ENCODE results near the gene CHD9NB. TPM values are rescaled to one million over a fixed set of nuclear protein-coding genes. Genes with fewer than 3 reads are reported as not detected.

CHD9NB gene
- total RNA-seq, 1 donor from 2014 or later, result 2.0 TPM

DNA sequence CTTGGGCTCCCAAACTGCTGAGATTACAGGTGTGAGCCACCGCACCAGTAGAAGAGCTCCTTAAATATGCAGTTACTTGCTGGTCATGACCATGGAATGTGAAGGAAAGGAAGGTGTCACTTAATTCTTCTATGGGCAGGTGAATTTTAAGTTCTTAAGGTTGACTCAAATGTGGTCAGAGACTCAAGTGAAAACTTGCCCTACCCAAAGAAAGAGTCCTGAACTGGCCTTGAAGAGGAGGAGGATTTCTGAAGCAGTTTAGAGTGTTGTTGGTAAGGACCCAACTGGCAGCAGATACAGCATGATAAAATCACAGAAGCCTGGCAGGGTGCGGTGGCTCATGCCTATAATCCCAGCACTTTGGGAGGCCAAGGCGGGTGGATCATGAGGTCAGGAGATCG is 31.4 kb upstream of the CHD9NB start:
- TF ChIP-seq, protein P1, sequence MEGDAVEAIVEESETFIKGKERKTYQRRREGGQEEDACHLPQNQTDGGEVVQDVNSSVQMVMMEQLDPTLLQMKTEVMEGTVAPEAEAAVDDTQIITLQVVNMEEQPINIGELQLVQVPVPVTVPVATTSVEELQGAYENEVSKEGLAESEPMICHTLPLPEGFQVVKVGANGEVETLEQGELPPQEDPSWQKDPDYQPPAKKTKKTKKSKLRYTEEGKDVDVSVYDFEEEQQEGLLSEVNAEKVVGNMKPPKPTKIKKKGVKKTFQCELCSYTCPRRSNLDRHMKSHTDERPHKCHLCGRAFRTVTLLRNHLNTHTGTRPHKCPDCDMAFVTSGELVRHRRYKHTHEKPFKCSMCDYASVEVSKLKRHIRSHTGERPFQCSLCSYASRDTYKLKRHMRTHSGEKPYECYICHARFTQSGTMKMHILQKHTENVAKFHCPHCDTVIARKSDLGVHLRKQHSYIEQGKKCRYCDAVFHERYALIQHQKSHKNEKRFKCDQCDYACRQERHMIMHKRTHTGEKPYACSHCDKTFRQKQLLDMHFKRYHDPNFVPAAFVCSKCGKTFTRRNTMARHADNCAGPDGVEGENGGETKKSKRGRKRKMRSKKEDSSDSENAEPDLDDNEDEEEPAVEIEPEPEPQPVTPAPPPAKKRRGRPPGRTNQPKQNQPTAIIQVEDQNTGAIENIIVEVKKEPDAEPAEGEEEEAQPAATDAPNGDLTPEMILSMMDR (IDR thresholded peaks at IDR 0.05; ENCODE audit: unreplicated experiment), result no peak
- Mint-ChIP-seq H3K9me3 (ENCODE audit: unreplicated experiment) (no peaks in the 10 kb centered on the region), H3K27ac (ENCODE audit: unreplicated experiment) (no peak overlapping the region), H3K4me1 (ENCODE audit: unreplicated experiment) (peaks cover 24% of the 10 kb centered on the region), H3K27me3 (ENCODE audit: unreplicated experiment) (peaks cover 4% of the 10 kb centered on the region), H3K36me3 (ENCODE audit: low read depth, unreplicated experiment) (peaks cover 7% of the 10 kb centered on the region), H3K4me3 (ENCODE audit: unreplicated experiment) (no peak overlapping the region)
- no peak for DNase-seq (ENCODE audit: low spot score)

DNA sequence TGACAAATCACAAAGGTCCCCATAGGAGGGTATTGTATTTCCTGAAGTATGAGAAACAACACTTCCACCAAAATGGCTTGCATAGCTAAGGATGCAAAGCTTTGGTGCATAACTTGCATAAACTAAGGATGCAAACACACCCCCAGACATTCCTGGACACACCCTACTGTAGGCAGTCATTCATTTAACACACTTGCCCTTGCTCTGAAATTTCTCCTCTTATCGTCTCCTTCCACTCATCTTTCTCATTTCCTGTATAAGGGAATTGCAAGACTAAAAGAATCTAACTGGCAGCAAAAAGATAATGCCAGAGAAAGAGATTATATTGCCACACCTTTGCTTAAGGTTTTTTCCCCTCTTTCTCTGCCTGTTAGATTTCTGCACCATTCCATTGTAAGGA is 30.4 kb upstream of the CHD9NB start:
- peaks cover 10% of the 10 kb centered on the region for H3K36me3 Mint-ChIP-seq (ENCODE audit: low read depth, unreplicated experiment)
- TF ChIP-seq, protein P1 (IDR thresholded peaks at IDR 0.05; ENCODE audit: unreplicated experiment), result no peak
- no peak overlapping the region for H3K27ac Mint-ChIP-seq (ENCODE audit: unreplicated experiment)
- no peak for DNase-seq (ENCODE audit: low spot score)
- no peaks in the 10 kb centered on the region for H3K9me3 Mint-ChIP-seq (ENCODE audit: unreplicated experiment)
- H3K27me3 Mint-ChIP-seq (ENCODE audit: unreplicated experiment), result peaks cover 4% of the 10 kb centered on the region
- peaks cover 24% of the 10 kb centered on the region for H3K4me1 Mint-ChIP-seq (ENCODE audit: unreplicated experiment)
- H3K4me3 Mint-ChIP-seq (ENCODE audit: unreplicated experiment), result no peak overlapping the region

DNA sequence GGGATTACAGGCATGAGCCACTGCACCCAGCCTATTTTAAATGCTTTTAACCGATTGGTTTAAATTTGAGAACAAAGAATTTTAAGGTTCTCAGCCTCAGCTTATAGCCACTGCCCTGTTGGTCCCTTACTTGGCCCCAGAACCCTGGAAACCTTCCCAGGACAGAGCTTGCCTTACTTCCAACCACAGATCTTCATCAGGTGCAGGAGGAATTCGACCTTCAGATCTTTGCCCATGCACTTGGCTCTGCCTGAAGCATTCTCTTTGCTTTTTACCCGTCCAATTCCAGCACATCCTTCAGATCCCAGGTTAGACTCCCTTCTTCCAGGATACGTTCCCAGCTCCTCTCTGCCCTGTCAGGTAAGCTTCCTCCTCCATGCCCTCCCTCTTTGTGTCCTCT is 29.8 kb upstream of the CHD9NB start:
- H3K27me3 Mint-ChIP-seq (ENCODE audit: unreplicated experiment), result peaks cover 4% of the 10 kb centered on the region
- TF ChIP-seq, protein P1 (IDR thresholded peaks at IDR 0.05; ENCODE audit: unreplicated experiment), result no peak
- no peak overlapping the region for H3K4me3 Mint-ChIP-seq (ENCODE audit: unreplicated experiment)
- DNase-seq (ENCODE audit: low spot score), result no peak
- no peak overlapping the region for H3K27ac Mint-ChIP-seq (ENCODE audit: unreplicated experiment)
- peaks cover 24% of the 10 kb centered on the region for H3K4me1 Mint-ChIP-seq (ENCODE audit: unreplicated experiment)
- no peaks in the 10 kb centered on the region for H3K9me3 Mint-ChIP-seq (ENCODE audit: unreplicated experiment)
- peaks cover 13% of the 10 kb centered on the region for H3K36me3 Mint-ChIP-seq (ENCODE audit: low read depth, unreplicated experiment)

DNA sequence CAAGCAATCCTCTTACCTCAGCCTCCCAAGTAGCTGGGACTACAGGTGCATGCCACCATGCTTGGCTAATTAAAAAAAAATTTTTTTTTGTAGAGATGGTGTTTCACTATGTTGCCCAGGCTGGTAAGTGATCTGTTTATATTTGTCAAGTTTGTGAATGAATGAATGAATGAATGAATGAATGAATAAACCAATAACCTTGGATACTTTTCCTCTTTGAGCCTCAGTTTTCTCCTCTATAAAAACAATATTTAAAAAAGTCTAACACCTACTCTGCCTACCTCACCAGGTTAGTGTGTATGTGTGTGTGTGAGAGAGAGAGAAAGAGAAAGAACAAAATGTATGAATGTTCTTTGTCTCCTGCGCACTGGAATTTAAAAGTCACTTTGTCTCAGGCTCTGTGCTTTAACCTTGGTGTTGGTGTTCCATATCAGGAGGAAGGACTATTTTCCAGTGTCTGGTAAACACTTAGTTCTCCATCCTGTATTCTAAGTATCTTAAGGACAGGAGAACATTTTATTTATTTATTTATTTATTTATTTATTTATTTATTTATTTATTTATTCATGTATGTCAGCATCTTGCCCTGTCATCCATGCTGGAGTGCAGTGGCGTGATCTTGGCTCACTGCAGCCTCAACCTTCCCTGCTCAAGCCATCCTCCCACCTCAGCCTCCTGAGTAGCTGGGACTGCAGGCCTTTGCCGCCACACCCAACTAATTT is 29.1 kb upstream of the CHD9NB start:
- Mint-ChIP-seq H3K4me1 (ENCODE audit: unreplicated experiment) (peaks cover 24% of the 10 kb centered on the region), H3K4me3 (ENCODE audit: unreplicated experiment) (no peak overlapping the region), H3K27me3 (ENCODE audit: unreplicated experiment) (peaks cover 4% of the 10 kb centered on the region), H3K27ac (ENCODE audit: unreplicated experiment) (no peak overlapping the region), H3K9me3 (ENCODE audit: unreplicated experiment) (no peaks in the 10 kb centered on the region), H3K36me3 (ENCODE audit: low read depth, unreplicated experiment) (peaks cover 13% of the 10 kb centered on the region)
- DNase-seq (ENCODE audit: low spot score), result no peak
- TF ChIP-seq, protein P1 (IDR thresholded peaks at IDR 0.05; ENCODE audit: unreplicated experiment), result no peak

DNA sequence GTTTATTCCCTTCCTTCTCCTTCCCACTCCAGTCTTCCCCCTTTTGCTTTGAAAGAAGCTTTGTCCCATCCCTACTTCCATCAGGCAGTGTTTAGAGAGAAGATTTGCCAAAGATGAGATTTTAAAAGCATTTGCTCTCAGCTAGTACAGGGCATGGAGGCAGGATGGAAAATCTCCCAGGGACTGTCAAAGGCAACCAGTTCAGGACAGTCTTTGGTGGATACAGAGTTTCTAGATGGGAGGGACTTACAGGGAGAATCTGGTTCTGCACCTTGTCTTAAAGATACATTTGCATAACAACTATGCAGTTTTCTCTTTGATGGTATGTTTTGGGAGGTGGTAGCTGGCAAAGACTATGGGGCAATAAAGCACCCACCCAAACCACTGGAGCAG is 28.3 kb upstream of the CHD9NB start:
- H3K27me3 Mint-ChIP-seq (ENCODE audit: unreplicated experiment), result peaks cover 4% of the 10 kb centered on the region
- no peak for DNase-seq (ENCODE audit: low spot score)
- TF ChIP-seq, protein P1 (IDR thresholded peaks at IDR 0.05; ENCODE audit: unreplicated experiment), result no peak
- no peak overlapping the region for H3K4me3 Mint-ChIP-seq (ENCODE audit: unreplicated experiment)
- H3K27ac Mint-ChIP-seq (ENCODE audit: unreplicated experiment), result no peak overlapping the region
- peaks cover 13% of the 10 kb centered on the region for H3K36me3 Mint-ChIP-seq (ENCODE audit: low read depth, unreplicated experiment)
- peaks cover 24% of the 10 kb centered on the region for H3K4me1 Mint-ChIP-seq (ENCODE audit: unreplicated experiment)
- H3K9me3 Mint-ChIP-seq (ENCODE audit: unreplicated experiment), result no peaks in the 10 kb centered on the region
